ENCODE results near the gene LIX1L.

LIX1L gene

GRCh38 chr1:145975216-145975615, 17.4 kb upstream of the LIX1L start:
- TF ChIP-seq POLR2AphosphoS5 (IDR thresholded peaks at IDR 0.05; ENCODE audit: borderline replicate concordance, low read depth, low read length), result no peak
- TF ChIP-seq FOXP2 (optimal IDR thresholded peaks at IDR 0.05; ENCODE audit: control extremely low read depth, extremely low read length, insufficient read depth), result no peak
- TF ChIP-seq EZH2 (IDR thresholded peaks at IDR 0.05), result no peak

GRCh38 chr1:145974721-145975120, 16.9 kb upstream of the LIX1L start:
- TF ChIP-seq EZH2 (IDR thresholded peaks at IDR 0.05) (no peak), POLR2AphosphoS5 (IDR thresholded peaks at IDR 0.05; ENCODE audit: borderline replicate concordance, low read depth, low read length) (no peak), FOXP2 (optimal IDR thresholded peaks at IDR 0.05; ENCODE audit: control extremely low read depth, extremely low read length, insufficient read depth) (no peak)
- Histone ChIP-seq H3K36me3 (ENCODE audit: insufficient read depth, low read length) (no peaks in the 10 kb centered on the region; the same call in 1 of the 2 replicates), H3K27ac (no peak overlapping the region), H3K4me3 (no peak overlapping the region), H3K9ac (ENCODE audit: insufficient read length) (no peak overlapping the region), H3K9me3 (ENCODE audit: low read depth, low read length) (no peaks in the 10 kb centered on the region)
- DNase-seq (ENCODE audit: low read depth, low spot score), result no peak

More at GRCh38 chr1:145975216-145975615, 17.4 kb upstream of the LIX1L start:
- DNase-seq (ENCODE audit: low read depth, low spot score), result no peak
- Histone ChIP-seq H3K4me3 (no peak overlapping the region), H3K9me3 (ENCODE audit: low read depth, low read length) (no peaks in the 10 kb centered on the region), H3K27ac (no peak overlapping the region), H3K9ac (ENCODE audit: insufficient read length) (no peak overlapping the region), H3K36me3 (ENCODE audit: insufficient read depth, low read length) (no peaks in the 10 kb centered on the region; the same call in 1 of the 2 replicates)

- H3K4me3 ChIP-seq, result no peak overlapping the region
- H3K9ac ChIP-seq (ENCODE audit: insufficient read length), result no peak overlapping the region
- no peaks in the 10 kb centered on the region for H3K9me3 ChIP-seq (ENCODE audit: low read depth, low read length)
- peaks cover 1% of the 10 kb centered on the region; the same call in 1 of the 2 replicates for H3K36me3 ChIP-seq (ENCODE audit: insufficient read depth, low read length)
- TF ChIP-seq FOXP2 (optimal IDR thresholded peaks at IDR 0.05; ENCODE audit: control extremely low read depth, extremely low read length, insufficient read depth), result no peak
- no peak for TF ChIP-seq POLR2AphosphoS5 (IDR thresholded peaks at IDR 0.05; ENCODE audit: borderline replicate concordance, low read depth, low read length)
- no peak for TF ChIP-seq EZH2 (IDR thresholded peaks at IDR 0.05)
- H3K27ac ChIP-seq, result no peak overlapping the region
- DNase-seq (ENCODE audit: low read depth, low spot score), result no peak
These were observed 14.8 kb upstream of the LIX1L start for GRCh38 chr1:145972580-145972979.

- Histone ChIP-seq H3K4me3 (no peak overlapping the region), H3K27ac (no peak overlapping the region), H3K9ac (ENCODE audit: insufficient read length) (no peak overlapping the region), H3K36me3 (ENCODE audit: insufficient read depth, low read length) (peaks cover 6% of the 10 kb centered on the region; the same call in 1 of the 2 replicates), H3K9me3 (ENCODE audit: low read depth, low read length) (no peaks in the 10 kb centered on the region)
- TF ChIP-seq FOXP2 (optimal IDR thresholded peaks at IDR 0.05; ENCODE audit: control extremely low read depth, extremely low read length, insufficient read depth), result no peak
- TF ChIP-seq EZH2 (IDR thresholded peaks at IDR 0.05), result no peak
- TF ChIP-seq POLR2AphosphoS5 (IDR thresholded peaks at IDR 0.05; ENCODE audit: borderline replicate concordance, low read depth, low read length), result no peak
- no peak for DNase-seq (ENCODE audit: low read depth, low spot score)
These were observed 9.5 kb upstream of the LIX1L start for GRCh38 chr1:145967288-145967687.

- Histone ChIP-seq H3K9me3 (ENCODE audit: low read depth, low read length) (no peaks in the 10 kb centered on the region), H3K9ac (ENCODE audit: insufficient read length) (peak overlapping the region; percentile 80), H3K27ac (peak overlapping the region; percentile 6; the same call in 1 of the 2 replicates), H3K36me3 (ENCODE audit: insufficient read depth, low read length) (peaks cover 6% of the 10 kb centered on the region; the same call in 1 of the 2 replicates), H3K4me3 (peak overlapping the region; percentile 91)
- no peak for DNase-seq (ENCODE audit: low read depth, low spot score)
- TF ChIP-seq FOXP2 (optimal IDR thresholded peaks at IDR 0.05; ENCODE audit: control extremely low read depth, extremely low read length, insufficient read depth) (no peak), POLR2AphosphoS5 (IDR thresholded peaks at IDR 0.05; ENCODE audit: borderline replicate concordance, low read depth, low read length) (no peak), EZH2 (IDR thresholded peaks at IDR 0.05) (no peak)
These were observed 7.4 kb upstream of the LIX1L start for GRCh38 chr1:145965119-145965744.

- Histone ChIP-seq H3K27ac (peak within 1 kb of the TSS; percentile 78), H3K9ac (ENCODE audit: insufficient read length) (peak within 1 kb of the TSS; percentile 80)
- peak; percentile 92 for TF ChIP-seq POLR2AphosphoS5 (IDR thresholded peaks at IDR 0.05; ENCODE audit: borderline replicate concordance, low read depth, low read length)
- no peak for TF ChIP-seq FOXP2 (optimal IDR thresholded peaks at IDR 0.05; ENCODE audit: control extremely low read depth, extremely low read length, insufficient read depth)
- TF ChIP-seq EZH2 (IDR thresholded peaks at IDR 0.05), result no peak
These were observed 6.7 kb upstream of the LIX1L start, which contains the start of the genes ANKRD34A and POLR3GL for GRCh38 chr1:145964328-145965118. ANKRD34A (minus strand) TSS chr1:145964575; CDS start chr1:145961759, 2,816 bp downstream. POLR3GL (plus strand) TSS chr1:145964690; CDS start chr1:145974866, 10,176 bp downstream.

GRCh38 chr1:145963265-145964019, 5.6 kb upstream of the LIX1L start:
- Histone ChIP-seq H3K9me3 (ENCODE audit: low read depth, low read length) (no peaks in the 10 kb centered on the region), H3K9ac (ENCODE audit: insufficient read length) (peak overlapping the region; percentile 80), H3K27ac (peak overlapping the region; percentile 78), H3K36me3 (ENCODE audit: insufficient read depth, low read length) (peaks cover 6% of the 10 kb centered on the region; the same call in 1 of the 2 replicates), H3K4me3 (peak overlapping the region; percentile 91)
- DNase-seq (ENCODE audit: low read depth, low spot score), result no peak
- TF ChIP-seq POLR2AphosphoS5 (IDR thresholded peaks at IDR 0.05; ENCODE audit: borderline replicate concordance, low read depth, low read length) (no peak), FOXP2 (optimal IDR thresholded peaks at IDR 0.05; ENCODE audit: control extremely low read depth, extremely low read length, insufficient read depth) (no peak), EZH2 (IDR thresholded peaks at IDR 0.05) (no peak)

More at GRCh38 chr1:145964328-145965118, 6.7 kb upstream of the LIX1L start, which contains the start of the genes ANKRD34A and POLR3GL:
- H3K36me3 ChIP-seq (ENCODE audit: insufficient read depth, low read length), result peaks cover 6% of the 10 kb centered on the region; the same call in 1 of the 2 replicates
- no peaks in the 10 kb centered on the region for H3K9me3 ChIP-seq (ENCODE audit: low read depth, low read length)
- peak within 1 kb of the TSS; percentile 91 for H3K4me3 ChIP-seq
- DNase-seq (ENCODE audit: low read depth, low spot score), result peak; percentile 65

Measured in SK-N-MC (cell line).